ENCODE data around the gene C19orf44.
"Not testable (repeated sequence)": the region's sequence is repeated elsewhere in the genome, so short reads cannot be mapped to it uniquely, and the experiment has no call there.

C19orf44 gene

GRCh38 chr19:16541526-16542044, 45.4 kb downstream of the C19orf44 start:
- no peak for DNase-seq (ENCODE audit: extremely low read depth, insufficient read length)

GRCh38 chr19:16542045-16542909, 46.1 kb downstream of the C19orf44 start, which contains the start of gene CHERP:
Gene CHERP, minus strand, starts transcription at chr19:16542437. Its CDS starts 59 bp downstream, at chr19:16542378.
- no peak for TF ChIP-seq CTCF (IDR thresholded peaks at IDR 0.05; ENCODE audit: insufficient read depth, low read length, poor library complexity, severe bottlenecking)
- Histone ChIP-seq H3K27me3 (replicated peaks; ENCODE audit: control insufficient read depth, insufficient read depth, low read length) (no peaks in the 10 kb centered on the region), H3K4me3 (replicated peaks; ENCODE audit: low read depth, low read length) (peak within 1 kb of the TSS; percentile 91), H3K36me3 (ENCODE audit: control insufficient read depth, insufficient read depth, low read length) (peaks cover 15% of the 10 kb centered on the region)
- peak; percentile 96 for DNase-seq (ENCODE audit: extremely low read depth, insufficient read length)

More at GRCh38 chr19:16541526-16542044, 45.4 kb downstream of the C19orf44 start:
- peaks cover 19% of the 10 kb centered on the region for H3K36me3 ChIP-seq (ENCODE audit: control insufficient read depth, insufficient read depth, low read length)
- no peak for TF ChIP-seq CTCF (IDR thresholded peaks at IDR 0.05; ENCODE audit: insufficient read depth, low read length, poor library complexity, severe bottlenecking)
- no peaks in the 10 kb centered on the region for H3K27me3 ChIP-seq (replicated peaks; ENCODE audit: control insufficient read depth, insufficient read depth, low read length)
- peak overlapping the region; percentile 91 for H3K4me3 ChIP-seq (replicated peaks; ENCODE audit: low read depth, low read length)

GRCh38 chr19:16542910-16543472, 46.8 kb downstream of the C19orf44 start:
- TF ChIP-seq CTCF (IDR thresholded peaks at IDR 0.05; ENCODE audit: insufficient read depth, low read length, poor library complexity, severe bottlenecking) = no peak
- peaks cover 11% of the 10 kb centered on the region for H3K36me3 ChIP-seq (ENCODE audit: control insufficient read depth, insufficient read depth, low read length)
- H3K4me3 ChIP-seq (replicated peaks; ENCODE audit: low read depth, low read length) = peak overlapping the region; percentile 91
- no peaks in the 10 kb centered on the region for H3K27me3 ChIP-seq (replicated peaks; ENCODE audit: control insufficient read depth, insufficient read depth, low read length)
- DNase-seq (ENCODE audit: extremely low read depth, insufficient read length) = no peak

- not testable (repeated sequence) for H3K27me3 ChIP-seq (replicated peaks; ENCODE audit: control insufficient read depth, insufficient read depth, low read length); DNase-seq (ENCODE audit: extremely low read depth, insufficient read length); H3K36me3 ChIP-seq (ENCODE audit: control insufficient read depth, insufficient read depth, low read length)
- peak overlapping the region; percentile 91 for H3K4me3 ChIP-seq (replicated peaks; ENCODE audit: low read depth, low read length)
These were observed 47.5 kb downstream of the C19orf44 start for GRCh38 chr19:16543734-16544133.

- H3K4me3 ChIP-seq (replicated peaks; ENCODE audit: low read depth, low read length) = peak overlapping the region; percentile 17
- TF ChIP-seq CTCF (IDR thresholded peaks at IDR 0.05; ENCODE audit: insufficient read depth, low read length, poor library complexity, severe bottlenecking) = no peak
- no peaks in the 10 kb centered on the region for H3K27me3 ChIP-seq (replicated peaks; ENCODE audit: control insufficient read depth, insufficient read depth, low read length)
- no peak for DNase-seq (ENCODE audit: extremely low read depth, insufficient read length)
- H3K36me3 ChIP-seq (ENCODE audit: control insufficient read depth, insufficient read depth, low read length) = peaks cover 3% of the 10 kb centered on the region
These were observed 48.5 kb downstream of the C19orf44 start for GRCh38 chr19:16544473-16545231.

Measured in GM06990 (cell line).